GM12801 (cell line): Measurements from ENCODE around the gene SLC8A1.

Experiments
- TF ChIP-seq, protein P1 (sequence below): IDR thresholded peaks from one replicate; pipeline ENCODE4 v1.5.1; 2011; ENCODE audit warnings: control low read depth; ENCODE audit not compliant: insufficient read length; ENCODE audit errors: extremely low read depth

SLC8A1 gene

DNA sequence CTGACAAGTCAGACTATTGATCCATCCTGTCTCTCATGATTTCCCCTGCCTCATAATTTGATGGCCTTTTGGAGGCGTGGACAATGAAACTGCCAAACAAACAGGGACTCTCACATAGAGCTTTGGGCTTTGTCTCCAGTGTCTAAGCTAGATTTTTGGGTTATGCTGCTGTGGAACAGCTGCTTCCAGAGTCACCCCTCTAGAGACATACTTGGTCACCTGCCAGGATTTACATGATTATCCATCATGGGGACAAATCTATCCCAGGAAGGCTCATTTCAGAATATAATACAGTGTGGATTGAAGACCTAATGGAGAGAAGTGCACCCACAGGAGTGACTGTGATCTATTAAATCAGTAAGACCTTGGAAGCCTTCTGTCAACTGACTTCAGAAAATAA is 159.6 kb downstream of the SLC8A1 start:
- TF ChIP-seq, protein P1, sequence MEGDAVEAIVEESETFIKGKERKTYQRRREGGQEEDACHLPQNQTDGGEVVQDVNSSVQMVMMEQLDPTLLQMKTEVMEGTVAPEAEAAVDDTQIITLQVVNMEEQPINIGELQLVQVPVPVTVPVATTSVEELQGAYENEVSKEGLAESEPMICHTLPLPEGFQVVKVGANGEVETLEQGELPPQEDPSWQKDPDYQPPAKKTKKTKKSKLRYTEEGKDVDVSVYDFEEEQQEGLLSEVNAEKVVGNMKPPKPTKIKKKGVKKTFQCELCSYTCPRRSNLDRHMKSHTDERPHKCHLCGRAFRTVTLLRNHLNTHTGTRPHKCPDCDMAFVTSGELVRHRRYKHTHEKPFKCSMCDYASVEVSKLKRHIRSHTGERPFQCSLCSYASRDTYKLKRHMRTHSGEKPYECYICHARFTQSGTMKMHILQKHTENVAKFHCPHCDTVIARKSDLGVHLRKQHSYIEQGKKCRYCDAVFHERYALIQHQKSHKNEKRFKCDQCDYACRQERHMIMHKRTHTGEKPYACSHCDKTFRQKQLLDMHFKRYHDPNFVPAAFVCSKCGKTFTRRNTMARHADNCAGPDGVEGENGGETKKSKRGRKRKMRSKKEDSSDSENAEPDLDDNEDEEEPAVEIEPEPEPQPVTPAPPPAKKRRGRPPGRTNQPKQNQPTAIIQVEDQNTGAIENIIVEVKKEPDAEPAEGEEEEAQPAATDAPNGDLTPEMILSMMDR, result no peak

DNA sequence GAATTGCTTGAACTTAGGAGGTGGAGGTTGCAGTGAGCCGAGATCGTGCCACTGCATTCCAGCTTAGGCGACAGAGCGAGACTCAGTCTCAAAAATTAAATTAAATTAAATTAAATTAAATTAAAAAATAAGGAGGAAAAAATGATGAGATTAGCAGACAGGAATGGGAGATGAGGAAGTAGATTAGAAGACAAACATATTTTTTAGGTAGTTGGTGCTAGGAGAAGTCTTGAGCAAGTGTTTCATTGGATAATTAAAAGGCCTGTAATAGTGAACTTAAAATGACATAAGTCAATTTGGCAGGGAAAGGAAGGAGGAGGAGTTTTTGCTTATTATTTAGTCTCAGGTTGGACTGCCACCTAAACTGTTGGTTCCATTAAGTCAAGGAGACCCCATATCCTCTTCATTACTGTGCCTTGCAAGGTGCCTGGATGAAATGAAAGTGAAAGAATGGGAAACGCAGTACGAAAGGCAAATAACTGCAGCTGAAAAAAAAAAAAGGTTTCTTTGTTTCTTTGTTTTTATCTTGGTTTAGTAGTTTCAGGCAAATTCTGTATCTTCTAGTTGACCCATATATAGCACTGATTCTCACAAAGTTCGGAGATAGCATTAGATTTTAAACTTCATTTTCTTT is 162.0 kb downstream of the SLC8A1 start:
- TF ChIP-seq, protein P1, result no peak

DNA sequence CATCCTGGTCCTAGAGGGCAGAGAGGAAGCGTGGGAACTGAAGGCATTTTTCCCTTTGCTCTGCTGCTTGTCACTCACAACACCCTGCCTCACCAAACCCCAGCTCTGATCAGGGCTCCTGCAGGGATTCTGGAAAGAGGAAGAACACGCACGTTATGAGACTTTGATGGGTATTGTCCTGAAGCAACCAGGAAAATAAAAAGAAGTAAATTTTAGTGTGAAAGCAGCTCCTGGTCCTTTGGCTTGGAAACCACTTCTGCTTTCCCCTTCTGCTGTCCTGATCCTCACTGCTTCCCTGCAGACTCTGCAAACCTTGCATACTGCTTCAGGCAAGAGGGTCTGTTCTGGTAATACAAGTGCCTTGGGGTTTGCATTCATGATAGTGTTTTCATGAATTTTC is 164.1 kb downstream of the SLC8A1 start:
- TF ChIP-seq, protein P1, result no peak

DNA sequence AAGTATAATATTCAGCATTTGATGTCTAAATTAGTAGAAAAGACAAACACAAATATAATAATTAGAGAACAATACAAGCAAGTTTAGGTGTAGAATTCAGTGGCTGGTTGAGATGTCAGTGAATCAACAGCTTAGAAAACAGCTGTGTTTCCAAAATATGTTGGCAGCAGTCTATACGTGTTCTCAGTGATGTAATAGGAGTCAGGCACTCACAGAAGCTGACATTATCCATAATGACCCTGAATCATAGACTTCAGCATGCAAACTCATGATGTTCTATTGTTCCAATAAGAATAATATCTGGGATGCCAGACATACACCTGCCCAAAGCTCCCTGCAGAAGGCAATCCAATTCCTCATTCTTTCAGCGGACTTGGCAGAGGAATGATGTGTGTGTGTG is 164.7 kb downstream of the SLC8A1 start:
- TF ChIP-seq, protein P1, result no peak

DNA sequence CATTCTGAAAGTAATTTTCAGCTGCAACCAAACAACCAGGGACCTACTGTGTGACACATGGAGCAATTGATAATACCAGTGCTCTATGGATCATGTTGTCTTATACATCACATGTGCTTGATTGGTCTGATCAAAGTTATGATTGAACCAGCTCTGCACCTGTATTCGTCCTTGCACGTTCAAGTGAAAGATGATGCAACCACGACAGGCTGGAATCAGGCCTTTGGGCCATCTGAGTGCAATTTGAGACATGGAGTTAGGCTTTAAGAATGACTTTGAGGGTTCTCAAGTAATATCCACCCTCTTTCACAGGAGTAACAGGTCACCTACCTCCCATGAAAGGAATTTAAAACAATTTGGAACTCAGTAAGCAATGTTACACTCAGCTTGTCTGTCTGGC is 165.2 kb downstream of the SLC8A1 start:
- TF ChIP-seq, protein P1, result no peak

DNA sequence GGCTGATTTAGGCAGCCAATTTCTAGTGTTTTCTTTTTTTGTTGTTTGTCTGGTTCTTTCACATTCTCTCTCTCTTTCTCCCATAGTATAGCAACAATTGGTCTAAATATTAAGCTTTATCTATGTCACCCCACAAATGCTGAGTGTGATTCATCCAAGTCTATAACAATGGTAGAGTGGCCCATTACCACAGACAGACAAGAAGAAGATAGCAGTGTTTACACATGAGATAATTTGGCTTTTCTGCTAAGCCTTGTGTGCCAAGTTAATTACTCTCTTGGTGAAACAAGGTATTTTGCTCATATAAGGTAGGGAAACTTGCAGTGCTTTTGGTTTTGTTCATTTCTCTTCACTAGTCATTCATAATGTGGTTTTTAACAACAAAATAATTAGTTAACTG is 166.5 kb downstream of the SLC8A1 start:
- TF ChIP-seq, protein P1, result no peak

DNA sequence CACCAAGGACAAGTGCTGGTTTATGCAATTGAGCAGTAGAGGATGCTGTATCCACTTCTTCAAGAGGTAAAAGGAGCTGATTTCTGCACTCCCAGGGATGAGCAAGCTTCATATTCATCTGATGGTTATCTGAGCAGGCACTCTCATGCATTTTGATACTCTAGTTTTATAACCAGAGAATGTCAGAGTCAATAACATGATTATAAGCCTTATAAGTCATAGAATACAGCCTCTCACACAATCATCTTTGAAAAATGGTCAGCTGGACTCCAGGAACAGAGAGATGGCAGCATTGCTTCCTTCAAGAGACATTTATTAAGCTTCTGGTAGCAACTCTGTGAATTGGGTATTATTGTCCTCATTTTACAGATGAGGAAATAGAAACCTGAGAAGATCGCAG is 167.1 kb downstream of the SLC8A1 start:
- TF ChIP-seq, protein P1, result no peak
